ENCODE results near the gene GEMIN2.
"Not testable (repeated sequence)": the region's sequence is repeated elsewhere in the genome, so short reads cannot be mapped to it uniquely, and the experiment has no call there.

The GEMIN2 gene

DNA sequence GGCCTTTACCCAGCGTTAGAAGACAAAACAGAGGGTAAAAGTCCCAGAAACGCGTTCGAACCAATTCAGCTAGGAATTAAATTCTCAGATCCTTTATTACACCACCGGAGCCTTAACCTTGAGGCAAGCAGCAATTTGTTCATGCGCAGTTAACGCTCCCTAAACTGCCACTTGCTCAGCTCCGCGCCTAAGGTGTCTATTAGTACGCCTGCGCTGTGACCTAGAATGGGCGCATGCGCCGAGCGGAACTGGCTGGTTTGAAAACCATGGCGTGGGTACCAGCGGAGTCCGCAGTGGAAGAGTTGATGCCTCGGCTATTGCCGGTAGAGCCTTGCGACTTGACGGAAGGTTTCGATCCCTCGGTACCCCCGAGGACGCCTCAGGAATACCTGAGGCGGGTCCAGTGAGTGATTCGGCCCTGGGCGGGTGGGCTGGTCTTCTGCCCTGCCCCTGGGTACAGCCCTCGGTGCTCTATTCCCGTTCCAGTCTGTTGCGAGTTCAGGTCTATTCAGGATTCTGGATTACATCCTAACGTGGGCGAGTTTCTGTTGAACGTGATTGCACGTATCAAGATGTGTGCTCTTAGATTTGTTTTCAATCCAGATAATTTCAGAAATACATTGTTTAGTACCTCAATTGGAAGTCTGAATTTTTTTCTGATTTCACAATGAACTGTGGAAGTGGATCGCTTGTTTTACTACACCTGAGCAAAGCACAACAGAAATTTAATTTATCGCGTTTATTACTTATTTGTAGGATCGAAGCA lies at the start of gene GEMIN2:
TSS of gene GEMIN2 (plus strand) at position 251 of the 766 bp plus-strand sequence. CDS start at position 267, 16 bp downstream.
- Histone ChIP-seq H3K9ac (ENCODE audit: low read length) (peak within 1 kb of the TSS; percentile 63), H3K27me3 (ENCODE audit: control insufficient read depth, insufficient read depth, low read length) (no peaks in the 10 kb centered on the region), H3K4me3 (ENCODE audit: low read length) (peak within 1 kb of the TSS; percentile 96), H3K27ac (ENCODE audit: low read length) (peak within 1 kb of the TSS; percentile 53), H3K4me1 (ENCODE audit: control insufficient read depth, low read depth, low read length) (peaks cover 11% of the 10 kb centered on the region), H3K9me3 (ENCODE audit: control insufficient read depth, low read depth, low read length) (no peaks in the 10 kb centered on the region), H3K36me3 (ENCODE audit: control insufficient read depth, low read depth, low read length) (peaks cover 12% of the 10 kb centered on the region)

DNA sequence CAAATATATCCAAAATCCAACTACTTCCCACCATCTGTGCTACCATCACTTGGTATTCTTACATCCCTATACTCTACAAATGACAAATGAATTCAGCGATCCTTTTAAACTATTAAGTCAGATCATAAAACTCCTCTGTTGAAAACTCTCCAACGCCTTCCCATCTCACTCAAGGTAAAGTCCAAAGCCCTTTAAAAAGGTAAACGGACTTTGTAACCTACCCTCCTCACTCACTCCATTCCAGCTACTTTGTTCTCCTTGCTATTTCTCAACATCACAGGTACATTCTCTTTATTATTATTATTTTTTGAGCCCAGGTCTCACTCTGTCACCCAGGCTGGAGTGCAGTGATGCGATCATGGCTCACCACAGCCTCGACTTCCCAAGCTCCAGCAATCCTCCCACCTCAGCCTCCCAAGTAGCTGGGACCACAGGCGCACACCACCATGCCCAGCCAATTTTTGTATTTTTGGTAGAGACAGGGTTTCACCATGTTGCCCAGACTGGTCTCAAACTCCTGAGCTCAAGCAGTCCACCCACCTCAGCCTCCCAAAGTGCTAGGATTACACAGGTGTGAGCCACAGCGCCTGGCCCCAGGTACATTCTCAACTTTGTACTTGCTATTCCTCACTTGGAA lies 44.8 kb upstream of the GEMIN2 start:
- not testable (repeated sequence) for H3K27me3 ChIP-seq (ENCODE audit: control insufficient read depth, insufficient read depth, low read length); H3K4me3 ChIP-seq (ENCODE audit: low read length); H3K9me3 ChIP-seq (ENCODE audit: control insufficient read depth, low read depth, low read length); H3K27ac ChIP-seq (ENCODE audit: low read length); H3K4me1 ChIP-seq (ENCODE audit: control insufficient read depth, low read depth, low read length); H3K9ac ChIP-seq (ENCODE audit: low read length)
- H3K36me3 ChIP-seq (ENCODE audit: control insufficient read depth, low read depth, low read length) = peaks cover 35% of the 10 kb centered on the region

DNA sequence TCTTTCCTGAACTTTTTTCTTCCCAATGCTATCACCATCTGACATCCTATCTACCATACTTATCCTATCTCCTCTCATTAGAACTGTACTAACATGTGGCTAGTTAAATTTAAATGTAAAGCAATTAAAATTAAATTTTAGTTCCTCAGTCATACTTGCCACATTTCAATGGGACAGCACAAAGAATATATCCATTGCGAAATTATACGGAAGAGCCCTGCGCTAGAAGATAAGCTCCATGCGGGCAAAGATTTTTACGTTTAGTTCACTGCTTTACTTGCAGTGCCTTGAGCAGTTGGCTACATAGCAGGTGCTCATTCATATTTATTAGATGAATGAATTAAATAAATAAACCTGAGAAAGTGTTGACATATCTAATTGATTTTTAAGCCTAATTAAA lies 44.2 kb upstream of the GEMIN2 start:
- H3K4me1 ChIP-seq (ENCODE audit: control insufficient read depth, low read depth, low read length) = no peaks in the 10 kb centered on the region
- no peak overlapping the region for H3K9ac ChIP-seq (ENCODE audit: low read length)
- peaks cover 29% of the 10 kb centered on the region for H3K36me3 ChIP-seq (ENCODE audit: control insufficient read depth, low read depth, low read length)

DNA sequence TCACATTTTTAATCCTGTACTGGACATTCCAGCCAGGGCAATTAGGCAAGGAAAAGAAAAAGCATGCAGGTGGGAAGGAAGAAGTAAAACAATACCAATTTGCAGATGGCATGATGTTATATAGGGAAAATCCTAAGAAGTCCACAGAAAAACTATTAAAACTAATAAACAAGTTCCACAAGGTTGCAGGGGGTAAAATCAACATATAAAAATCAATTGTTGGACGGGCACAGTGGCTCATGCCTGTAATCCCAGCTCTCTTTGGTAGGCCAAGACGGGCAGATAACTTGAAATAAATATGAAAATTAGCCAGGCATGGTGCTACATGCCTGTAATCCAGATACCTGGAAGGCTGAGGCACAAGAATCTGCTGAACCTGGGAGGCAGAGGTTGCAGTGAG lies 43.0 kb upstream of the GEMIN2 start:
- Histone ChIP-seq H3K9me3 (ENCODE audit: control insufficient read depth, low read depth, low read length) (no peaks in the 10 kb centered on the region), H3K36me3 (ENCODE audit: control insufficient read depth, low read depth, low read length) (peaks cover 37% of the 10 kb centered on the region)

More for the DNA sequence above, 44.2 kb upstream of the GEMIN2 start:
- no peaks in the 10 kb centered on the region for H3K27me3 ChIP-seq (ENCODE audit: control insufficient read depth, insufficient read depth, low read length)
- no peak overlapping the region for H3K4me3 ChIP-seq (ENCODE audit: low read length)
- H3K9me3 ChIP-seq (ENCODE audit: control insufficient read depth, low read depth, low read length) = no peaks in the 10 kb centered on the region
- H3K27ac ChIP-seq (ENCODE audit: low read length) = no peak overlapping the region

GRCh38 chr14:39080886-39081285 lies 33.2 kb upstream of the GEMIN2 start:
- Histone ChIP-seq H3K27me3 (ENCODE audit: control insufficient read depth, insufficient read depth, low read length) (no peaks in the 10 kb centered on the region), H3K36me3 (ENCODE audit: control insufficient read depth, low read depth, low read length) (peaks cover 37% of the 10 kb centered on the region)

More for the DNA sequence above, 43.0 kb upstream of the GEMIN2 start:
- no peaks in the 10 kb centered on the region for H3K4me1 ChIP-seq (ENCODE audit: control insufficient read depth, low read depth, low read length)
- no peak overlapping the region for H3K27ac ChIP-seq (ENCODE audit: low read length)
- no peak overlapping the region for H3K4me3 ChIP-seq (ENCODE audit: low read length)
- H3K27me3 ChIP-seq (ENCODE audit: control insufficient read depth, insufficient read depth, low read length) = no peaks in the 10 kb centered on the region
- H3K9ac ChIP-seq (ENCODE audit: low read length) = no peak overlapping the region

GRCh38 chr14:39083127-39083526 lies 31.0 kb upstream of the GEMIN2 start:
- Histone ChIP-seq H3K9me3 (ENCODE audit: control insufficient read depth, low read depth, low read length) (no peaks in the 10 kb centered on the region), H3K27me3 (ENCODE audit: control insufficient read depth, insufficient read depth, low read length) (no peaks in the 10 kb centered on the region), H3K27ac (ENCODE audit: low read length) (no peak overlapping the region), H3K36me3 (ENCODE audit: control insufficient read depth, low read depth, low read length) (peaks cover 53% of the 10 kb centered on the region), H3K4me3 (ENCODE audit: low read length) (no peak overlapping the region), H3K9ac (ENCODE audit: low read length) (no peak overlapping the region), H3K4me1 (ENCODE audit: control insufficient read depth, low read depth, low read length) (no peaks in the 10 kb centered on the region)

More at GRCh38 chr14:39080886-39081285, 33.2 kb upstream of the GEMIN2 start:
- no peaks in the 10 kb centered on the region for H3K9me3 ChIP-seq (ENCODE audit: control insufficient read depth, low read depth, low read length)
- no peak overlapping the region for H3K9ac ChIP-seq (ENCODE audit: low read length)
- H3K27ac ChIP-seq (ENCODE audit: low read length) = no peak overlapping the region
- no peak overlapping the region for H3K4me3 ChIP-seq (ENCODE audit: low read length)
- no peaks in the 10 kb centered on the region for H3K4me1 ChIP-seq (ENCODE audit: control insufficient read depth, low read depth, low read length)

DNA sequence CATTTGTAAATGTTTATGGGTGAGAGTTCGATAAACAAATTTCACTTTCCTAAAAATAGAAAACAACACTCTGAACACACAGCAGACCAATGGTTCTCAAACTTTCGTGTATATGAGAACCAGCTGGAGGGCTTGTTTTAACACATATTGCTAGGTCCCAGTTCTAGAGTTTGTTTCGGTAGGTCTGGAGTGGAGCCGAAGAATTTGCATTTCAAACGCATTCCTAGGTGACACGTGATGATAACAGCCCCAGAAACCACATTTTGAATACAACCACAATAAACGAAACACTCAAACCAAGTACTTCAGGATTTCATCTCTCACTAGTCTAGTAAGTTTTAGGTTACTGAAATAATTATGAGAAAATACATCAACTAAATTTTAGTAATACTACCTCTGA lies 28.2 kb upstream of the GEMIN2 start:
- Histone ChIP-seq H3K4me3 (ENCODE audit: low read length) (no peak overlapping the region), H3K27me3 (ENCODE audit: control insufficient read depth, insufficient read depth, low read length) (no peaks in the 10 kb centered on the region), H3K4me1 (ENCODE audit: control insufficient read depth, low read depth, low read length) (no peaks in the 10 kb centered on the region), H3K9ac (ENCODE audit: low read length) (no peak overlapping the region), H3K27ac (ENCODE audit: low read length) (no peak overlapping the region), H3K36me3 (ENCODE audit: control insufficient read depth, low read depth, low read length) (peaks cover 44% of the 10 kb centered on the region), H3K9me3 (ENCODE audit: control insufficient read depth, low read depth, low read length) (no peaks in the 10 kb centered on the region)

GRCh38 chr14:39087493-39087892 lies 26.6 kb upstream of the GEMIN2 start:
- H3K9ac ChIP-seq (ENCODE audit: low read length) = no peak overlapping the region
- no peaks in the 10 kb centered on the region for H3K9me3 ChIP-seq (ENCODE audit: control insufficient read depth, low read depth, low read length)
- H3K27me3 ChIP-seq (ENCODE audit: control insufficient read depth, insufficient read depth, low read length) = no peaks in the 10 kb centered on the region
- H3K4me3 ChIP-seq (ENCODE audit: low read length) = no peak overlapping the region
- no peak overlapping the region for H3K27ac ChIP-seq (ENCODE audit: low read length)
- H3K4me1 ChIP-seq (ENCODE audit: control insufficient read depth, low read depth, low read length) = no peaks in the 10 kb centered on the region
- peaks cover 59% of the 10 kb centered on the region for H3K36me3 ChIP-seq (ENCODE audit: control insufficient read depth, low read depth, low read length)

DNA sequence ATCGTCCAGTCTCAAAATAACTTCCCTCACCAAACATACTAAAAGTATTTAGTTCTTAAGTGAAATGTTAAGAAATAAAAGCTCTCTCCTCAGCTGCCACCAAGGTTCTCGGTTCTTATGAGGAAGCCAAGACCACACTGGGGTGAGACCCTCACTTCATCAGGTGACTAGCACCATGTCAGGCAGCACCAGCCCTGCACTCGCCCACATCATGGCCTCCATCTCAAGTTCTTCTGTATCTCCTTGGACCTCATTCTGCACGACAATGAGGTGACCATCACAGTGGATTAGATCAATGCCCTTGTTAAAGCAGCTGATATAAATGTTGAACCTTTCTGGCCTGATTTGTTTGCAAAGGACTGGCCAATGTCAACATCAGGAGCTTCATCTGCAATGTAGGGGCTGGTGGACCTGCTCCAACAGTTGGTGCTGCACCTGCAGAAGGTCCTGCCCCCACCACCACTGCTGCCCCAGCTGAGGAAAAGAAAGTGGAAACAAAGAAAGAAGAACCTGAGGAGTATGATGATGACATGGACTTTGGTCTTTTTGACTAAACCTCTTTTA lies 23.5 kb upstream of the GEMIN2 start:
- Histone ChIP-seq H3K9me3 (ENCODE audit: control insufficient read depth, low read depth, low read length) (no peaks in the 10 kb centered on the region), H3K27me3 (ENCODE audit: control insufficient read depth, insufficient read depth, low read length) (no peaks in the 10 kb centered on the region), H3K4me3 (ENCODE audit: low read length) (no peak overlapping the region), H3K4me1 (ENCODE audit: control insufficient read depth, low read depth, low read length) (no peaks in the 10 kb centered on the region), H3K9ac (ENCODE audit: low read length) (no peak overlapping the region), H3K27ac (ENCODE audit: low read length) (no peak overlapping the region), H3K36me3 (ENCODE audit: control insufficient read depth, low read depth, low read length) (peaks cover 67% of the 10 kb centered on the region)

DNA sequence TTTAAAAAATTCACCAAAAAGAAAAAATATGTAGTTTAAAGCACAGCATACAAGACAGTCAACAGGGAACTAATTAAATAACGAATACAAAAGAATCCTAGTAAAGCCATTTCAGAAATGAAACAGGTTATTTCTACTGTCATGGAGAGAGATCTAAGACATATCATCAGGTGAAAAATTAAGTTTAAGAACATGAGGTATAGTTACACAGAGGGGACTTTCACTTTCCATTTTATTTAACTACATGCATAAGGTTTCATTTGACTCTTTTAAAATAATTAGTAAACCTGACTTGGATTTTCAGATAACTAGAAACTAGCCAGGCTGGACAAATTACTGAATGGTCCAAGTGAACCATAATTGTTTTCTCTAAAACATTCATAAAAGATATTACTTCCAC lies 22.4 kb upstream of the GEMIN2 start:
- Histone ChIP-seq H3K36me3 (ENCODE audit: control insufficient read depth, low read depth, low read length) (peaks cover 61% of the 10 kb centered on the region), H3K4me3 (ENCODE audit: low read length) (no peak overlapping the region), H3K27ac (ENCODE audit: low read length) (no peak overlapping the region), H3K9me3 (ENCODE audit: control insufficient read depth, low read depth, low read length) (no peaks in the 10 kb centered on the region), H3K27me3 (ENCODE audit: control insufficient read depth, insufficient read depth, low read length) (no peaks in the 10 kb centered on the region), H3K9ac (ENCODE audit: low read length) (no peak overlapping the region), H3K4me1 (ENCODE audit: control insufficient read depth, low read depth, low read length) (peaks cover under 1% of the 10 kb centered on the region)

DNA sequence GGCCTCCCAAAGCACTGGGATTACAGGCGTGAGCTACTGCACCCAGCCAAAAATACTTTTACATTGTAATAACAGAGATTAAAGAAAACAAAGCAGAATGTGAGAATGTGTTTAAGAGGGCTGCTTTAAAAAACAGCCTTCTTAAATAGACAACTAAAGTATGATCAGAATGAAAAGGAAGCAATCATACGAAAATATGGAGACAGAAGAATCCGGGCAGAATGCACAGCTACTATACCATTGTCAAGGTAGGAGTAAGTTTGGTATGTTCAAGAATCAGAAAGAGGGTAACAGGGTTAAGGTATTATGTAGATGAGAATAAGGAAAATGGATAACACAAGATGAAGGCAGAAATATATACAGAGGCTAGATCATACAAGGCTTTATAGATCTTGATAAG lies 19.6 kb upstream of the GEMIN2 start:
- Histone ChIP-seq H3K36me3 (ENCODE audit: control insufficient read depth, low read depth, low read length) (peaks cover 49% of the 10 kb centered on the region), H3K4me1 (ENCODE audit: control insufficient read depth, low read depth, low read length) (peaks cover 7% of the 10 kb centered on the region), H3K27ac (ENCODE audit: low read length) (no peak overlapping the region)

More for the DNA sequence above, 19.6 kb upstream of the GEMIN2 start:
- Histone ChIP-seq H3K27me3 (ENCODE audit: control insufficient read depth, insufficient read depth, low read length) (no peaks in the 10 kb centered on the region), H3K4me3 (ENCODE audit: low read length) (no peak overlapping the region), H3K9ac (ENCODE audit: low read length) (no peak overlapping the region), H3K9me3 (ENCODE audit: control insufficient read depth, low read depth, low read length) (no peaks in the 10 kb centered on the region)

All from iPS-18a (cell line).